Astrocyte of the spinal cord (primary cell): ENCODE results near the gene ITPKC.

ENCODE experiments used
- DNase-seq: peaks from one replicate; pipeline ENCODE4 v3.0.0; 2011; ENCODE audit warnings: low read depth, low spot score
- H3K4me3 ChIP-seq: 2 replicates; pipeline ENCODE4 v1.5.1; 2011; ENCODE audit warnings: low read depth, mild to moderate bottlenecking, low read length, moderate library complexity
- CTCF ChIP-seq: IDR thresholded peaks from 2 replicates; pipeline ENCODE4 v1.5.1; 2012; ENCODE audit warnings: low read depth, mild to moderate bottlenecking, low read length, inconsistent platforms
- in situ Hi-C: cut with HindIII; loops from 2 replicates; pipeline ENCODE4 v1.10.0; 2017; ENCODE audit warnings: low sequenced_read_pairs

The ITPKC gene

GRCh38 chr19:40718774-40719391, 2.0 kb downstream of the ITPKC start:
- DNase-seq: peak; percentile 48
- in situ Hi-C loops: no loop called here
- no peak for TF ChIP-seq CTCF
- peak overlapping the region; percentile 83 for H3K4me3 ChIP-seq

- DNase-seq: no peak
- no peak for TF ChIP-seq CTCF
- in situ Hi-C loops: no loop called here
- peak overlapping the region; percentile 83 for H3K4me3 ChIP-seq
These were observed 2.5 kb downstream of the ITPKC start for GRCh38 chr19:40719414-40719894.

GRCh38 chr19:40721140-40721486, 4.2 kb downstream of the ITPKC start:
- no peak for DNase-seq
- TF ChIP-seq CTCF: no peak
- in situ Hi-C loops: no loop called here
- H3K4me3 ChIP-seq: no peak overlapping the region

GRCh38 chr19:40721936-40722661, 5.2 kb downstream of the ITPKC start:
- no peak overlapping the region for H3K4me3 ChIP-seq
- no peak for DNase-seq
- TF ChIP-seq CTCF: no peak
- in situ Hi-C loops: no loop called here

GRCh38 chr19:40723661-40724254, 6.8 kb downstream of the ITPKC start:
- DNase-seq: no peak
- H3K4me3 ChIP-seq: no peak overlapping the region
- in situ Hi-C loops: no loop called here
- TF ChIP-seq CTCF: no peak

- no peak overlapping the region for H3K4me3 ChIP-seq
- in situ Hi-C loops: no loop called here
These were observed 7.4 kb downstream of the ITPKC start for GRCh38 chr19:40724315-40724714.

More at GRCh38 chr19:40724315-40724714, 7.4 kb downstream of the ITPKC start:
- DNase-seq: no peak
- TF ChIP-seq CTCF: no peak
